ENCODE results near the gene COBLL1.

Gene COBLL1

DNA sequence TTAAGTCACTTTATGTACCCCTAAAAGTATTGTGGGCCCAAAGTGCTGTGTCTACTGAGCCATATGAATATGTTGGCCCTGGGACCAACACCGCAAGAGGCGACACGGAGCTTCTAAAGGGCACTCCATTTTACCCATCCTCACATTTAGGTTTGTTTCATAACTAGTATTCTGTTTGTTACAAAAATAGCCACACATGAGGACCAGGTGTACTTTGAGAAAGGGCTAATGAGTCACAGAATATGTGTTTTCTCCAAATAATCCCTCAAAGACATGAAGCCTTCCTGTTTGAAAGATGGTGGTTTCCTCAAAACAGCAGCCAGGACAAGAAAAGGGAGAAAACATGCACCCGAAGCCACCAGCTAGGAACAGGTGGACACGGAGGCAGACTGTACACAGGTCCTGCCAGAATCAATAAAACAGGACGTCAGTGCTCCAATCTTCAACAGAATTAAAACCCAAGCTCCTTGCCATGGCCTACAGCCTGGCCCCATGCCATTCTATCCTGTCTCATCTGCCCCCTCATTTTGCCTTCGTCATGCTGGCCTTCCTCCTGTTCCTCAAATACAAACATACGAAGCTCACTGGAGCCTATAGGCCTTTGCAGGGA is 198.6 kb downstream of the COBLL1 start:
- Histone ChIP-seq H2AFZ (ENCODE audit: low read depth) (no peak overlapping the region), H3K27ac (no peak overlapping the region), H3K27me3 (ENCODE audit: insufficient read depth, low read depth) (no peaks in the 10 kb centered on the region), H3K4me3 (IDR thresholded peaks at IDR 0.05; ENCODE audit: insufficient read depth, low read depth, low read length) (no peak overlapping the region), H3K4me1 (ENCODE audit: low read depth, poor library complexity, severe bottlenecking) (no peaks in the 10 kb centered on the region), H4K20me1 (ENCODE audit: insufficient read depth) (no peaks in the 10 kb centered on the region), H3K79me2 (ENCODE audit: insufficient read depth, low read depth) (no peaks in the 10 kb centered on the region), H3K4me2 (no peak overlapping the region), H3K36me3 (ENCODE audit: insufficient read depth) (no peaks in the 10 kb centered on the region), H3K9ac (no peak overlapping the region)
- no peak for TF ChIP-seq CTCF (conservative IDR thresholded peaks at IDR 0.05; ENCODE audit: low read depth, low read length)

GRCh38 chr2:164642268-164642667 is 199.4 kb downstream of the COBLL1 start:
- Histone ChIP-seq H3K79me2 (ENCODE audit: insufficient read depth, low read depth) (no peaks in the 10 kb centered on the region), H3K27me3 (ENCODE audit: insufficient read depth, low read depth) (no peaks in the 10 kb centered on the region), H3K9ac (no peak overlapping the region), H3K4me1 (ENCODE audit: low read depth, poor library complexity, severe bottlenecking) (no peaks in the 10 kb centered on the region), H3K4me3 (IDR thresholded peaks at IDR 0.05; ENCODE audit: insufficient read depth, low read depth, low read length) (no peak overlapping the region), H3K36me3 (ENCODE audit: insufficient read depth) (no peaks in the 10 kb centered on the region), H3K27ac (no peak overlapping the region), H4K20me1 (ENCODE audit: insufficient read depth) (no peaks in the 10 kb centered on the region), H3K4me2 (no peak overlapping the region), H2AFZ (ENCODE audit: low read depth) (no peak overlapping the region)
- TF ChIP-seq CTCF (conservative IDR thresholded peaks at IDR 0.05; ENCODE audit: low read depth, low read length), result no peak

Data from KMS-11 (cell line).